ENCODE data around the gene ARID1B. TPM values are rescaled to one million over a fixed set of nuclear protein-coding genes. Genes with fewer than 3 reads are reported as not detected.

The ARID1B gene
- total RNA-seq, 1 experiment from 2014 or later: 35.6 TPM

DNA sequence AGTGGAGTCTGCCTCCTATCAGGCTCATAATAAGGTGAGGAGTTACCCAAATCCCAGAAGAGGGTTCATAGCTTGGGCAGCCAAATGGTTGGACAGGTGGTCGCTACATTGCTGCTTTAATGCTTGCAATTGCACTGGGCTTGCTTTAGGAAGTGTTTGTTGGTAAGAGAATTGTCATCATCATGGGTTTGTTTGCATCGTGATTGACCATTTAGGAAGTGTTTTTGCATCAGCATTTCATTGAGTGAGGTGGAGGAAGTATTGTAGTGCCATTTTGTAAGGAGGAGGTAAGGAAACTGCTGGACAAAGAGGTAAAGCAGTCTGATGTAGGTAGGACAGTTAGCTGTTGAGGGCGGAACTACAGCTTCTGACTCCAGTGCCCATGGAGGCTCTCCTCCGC lies 101.5 kb downstream of the ARID1B start:
- no peaks in the 10 kb centered on the region for H3K9me2 ChIP-seq (ENCODE audit: insufficient read depth)
- no peaks in the 10 kb centered on the region for H3K27me3 ChIP-seq (ENCODE audit: insufficient read depth, low read length)
- intact Hi-C loops (cut with micrococcal nuclease): no loop called here
- H3K79me2 ChIP-seq (ENCODE audit: insufficient read depth, low read length): peaks cover 55% of the 10 kb centered on the region
- H3K36me3 ChIP-seq (ENCODE audit: control insufficient read depth in 1 of 2, insufficient read depth in 2 of 2, low read length in 2 of 2): no peaks in the 10 kb centered on the region
- no peak for DNase-seq (ENCODE audit: low read depth, low spot score)
- no peak overlapping the region for H3K4me2 ChIP-seq (ENCODE audit: low read length)
- BruUV-seq (replicated peaks): no TSS peak
- no peak overlapping the region for H3K27ac ChIP-seq (ENCODE audit: low read depth, low read length)
- no peak overlapping the region for H3K9ac ChIP-seq (ENCODE audit: low read length)
- no peak for TF ChIP-seq POLR2A (IDR thresholded peaks at IDR 0.05; ENCODE audit: borderline replicate concordance, extremely low read depth, insufficient read depth, insufficient read length)
- TF ChIP-seq, protein P1, sequence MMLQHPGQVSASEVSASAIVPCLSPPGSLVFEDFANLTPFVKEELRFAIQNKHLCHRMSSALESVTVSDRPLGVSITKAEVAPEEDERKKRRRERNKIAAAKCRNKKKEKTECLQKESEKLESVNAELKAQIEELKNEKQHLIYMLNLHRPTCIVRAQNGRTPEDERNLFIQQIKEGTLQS (IDR thresholded peaks at IDR 0.05): no peak
- TF ChIP-seq, protein P2, sequence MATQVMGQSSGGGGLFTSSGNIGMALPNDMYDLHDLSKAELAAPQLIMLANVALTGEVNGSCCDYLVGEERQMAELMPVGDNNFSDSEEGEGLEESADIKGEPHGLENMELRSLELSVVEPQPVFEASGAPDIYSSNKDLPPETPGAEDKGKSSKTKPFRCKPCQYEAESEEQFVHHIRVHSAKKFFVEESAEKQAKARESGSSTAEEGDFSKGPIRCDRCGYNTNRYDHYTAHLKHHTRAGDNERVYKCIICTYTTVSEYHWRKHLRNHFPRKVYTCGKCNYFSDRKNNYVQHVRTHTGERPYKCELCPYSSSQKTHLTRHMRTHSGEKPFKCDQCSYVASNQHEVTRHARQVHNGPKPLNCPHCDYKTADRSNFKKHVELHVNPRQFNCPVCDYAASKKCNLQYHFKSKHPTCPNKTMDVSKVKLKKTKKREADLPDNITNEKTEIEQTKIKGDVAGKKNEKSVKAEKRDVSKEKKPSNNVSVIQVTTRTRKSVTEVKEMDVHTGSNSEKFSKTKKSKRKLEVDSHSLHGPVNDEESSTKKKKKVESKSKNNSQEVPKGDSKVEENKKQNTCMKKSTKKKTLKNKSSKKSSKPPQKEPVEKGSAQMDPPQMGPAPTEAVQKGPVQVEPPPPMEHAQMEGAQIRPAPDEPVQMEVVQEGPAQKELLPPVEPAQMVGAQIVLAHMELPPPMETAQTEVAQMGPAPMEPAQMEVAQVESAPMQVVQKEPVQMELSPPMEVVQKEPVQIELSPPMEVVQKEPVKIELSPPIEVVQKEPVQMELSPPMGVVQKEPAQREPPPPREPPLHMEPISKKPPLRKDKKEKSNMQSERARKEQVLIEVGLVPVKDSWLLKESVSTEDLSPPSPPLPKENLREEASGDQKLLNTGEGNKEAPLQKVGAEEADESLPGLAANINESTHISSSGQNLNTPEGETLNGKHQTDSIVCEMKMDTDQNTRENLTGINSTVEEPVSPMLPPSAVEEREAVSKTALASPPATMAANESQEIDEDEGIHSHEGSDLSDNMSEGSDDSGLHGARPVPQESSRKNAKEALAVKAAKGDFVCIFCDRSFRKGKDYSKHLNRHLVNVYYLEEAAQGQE (IDR thresholded peaks at IDR 0.05; ENCODE audit: low read depth): no peak
- TF ChIP-seq, protein P3, sequence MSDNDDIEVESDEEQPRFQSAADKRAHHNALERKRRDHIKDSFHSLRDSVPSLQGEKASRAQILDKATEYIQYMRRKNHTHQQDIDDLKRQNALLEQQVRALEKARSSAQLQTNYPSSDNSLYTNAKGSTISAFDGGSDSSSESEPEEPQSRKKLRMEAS (IDR thresholded peaks at IDR 0.05): no peak
- TF ChIP-seq TCF7L2 (IDR thresholded peaks at IDR 0.05; ENCODE audit: borderline replicate concordance, extremely low read depth, insufficient read depth, insufficient read length): no peak
- no peak for TF ChIP-seq YY1 (IDR thresholded peaks at IDR 0.05; ENCODE audit: extremely low read depth, insufficient replicate concordance, low read depth, low read length)
- no peak for TF ChIP-seq EGR1 (IDR thresholded peaks at IDR 0.05; ENCODE audit: low read depth)
- no peak for TF ChIP-seq EZH2 (IDR thresholded peaks at IDR 0.05)
- no peak for TF ChIP-seq ZNF274 (IDR thresholded peaks at IDR 0.05; ENCODE audit: low read depth, low read length)
- no peak for TF ChIP-seq EZH2phosphoT487 (IDR thresholded peaks at IDR 0.05; ENCODE audit: borderline replicate concordance)
- H3K4me3 ChIP-seq (replicated peaks in 1 of 2; ENCODE audit: low read depth in 1 of 2, low read length in 2 of 2): no peak overlapping the region
- H3K9me3 ChIP-seq (ENCODE audit: control insufficient read depth in 1 of 2, insufficient read depth in 1 of 2, low read depth in 1 of 2, low read length in 2 of 2): no peaks in the 10 kb centered on the region
- no peak overlapping the region for H2AFZ ChIP-seq (ENCODE audit: low read depth, low read length, poor library complexity, severe bottlenecking)
- ChIA-PET RAD21 (ENCODE audit: low non-redundant PET in 1 of 2, low total read pairs in 2 of 2, uncharacterized antibody in 2 of 2, unreplicated experiment in 2 of 2) (no interaction called here), POLR2A (no interaction called here), CTCF (no interaction called here)
- H4K20me1 ChIP-seq (ENCODE audit: insufficient read depth): no peaks in the 10 kb centered on the region
- no peak for ATAC-seq
- H3K4me1 ChIP-seq (ENCODE audit: control insufficient read depth in 1 of 2, insufficient read depth in 2 of 2, low read length in 2 of 2): no peaks in the 10 kb centered on the region
